Measurements from ENCODE around the gene FAM72A. TPM values are rescaled to one million over a fixed set of nuclear protein-coding genes. Genes with fewer than 3 reads are reported as not detected.
A peak's percentile ranks its signal among the peaks of the same experiment; 100 is the strongest.

Gene FAM72A
- total and polyA plus RNA-seq, 3 experiments from 2014 or later: 0.69 to 17.5 (median 14.1) TPM

GRCh38 chr1:206144605-206145004 lies 58.0 kb downstream of the FAM72A start:
- Histone ChIP-seq H3K4me3 (ENCODE audit: low read length) (no peak overlapping the region), H3K36me3 (ENCODE audit: insufficient read depth, low read length) (no peaks in the 10 kb centered on the region), H3K27me3 (ENCODE audit: insufficient read depth, low read length, poor library complexity, severe bottlenecking) (peaks cover 8% of the 10 kb centered on the region), H3K9me3 (ENCODE audit: low read length) (no peaks in the 10 kb centered on the region), H3K4me1 (ENCODE audit: insufficient read depth, low read length) (no peaks in the 10 kb centered on the region), H3K27ac (ENCODE audit: low read depth, low read length) (no peak overlapping the region)
- ChIA-PET CTCF (no interaction called here), POLR2A (no interaction called here)
- no peak overlapping the region for H3K4me3 Mint-ChIP-seq
- peaks cover 0 to 3% (median 0%) of the 10 kb centered on the region in 3 donors for H3K36me3 Mint-ChIP-seq
- H3K27ac Mint-ChIP-seq: peak overlapping the region in 1 of 8 donors; percentile 24
- H3K4me1 Mint-ChIP-seq: peaks cover 0 to 5% (median 0%) of the 10 kb centered on the region in 3 donors
- H3K27me3 Mint-ChIP-seq: peaks cover 9 to 59% of the 10 kb centered on the region in 2 donors
- DNase-seq: no peak
- no peaks in the 10 kb centered on the region for H3K9me3 Mint-ChIP-seq

DNA sequence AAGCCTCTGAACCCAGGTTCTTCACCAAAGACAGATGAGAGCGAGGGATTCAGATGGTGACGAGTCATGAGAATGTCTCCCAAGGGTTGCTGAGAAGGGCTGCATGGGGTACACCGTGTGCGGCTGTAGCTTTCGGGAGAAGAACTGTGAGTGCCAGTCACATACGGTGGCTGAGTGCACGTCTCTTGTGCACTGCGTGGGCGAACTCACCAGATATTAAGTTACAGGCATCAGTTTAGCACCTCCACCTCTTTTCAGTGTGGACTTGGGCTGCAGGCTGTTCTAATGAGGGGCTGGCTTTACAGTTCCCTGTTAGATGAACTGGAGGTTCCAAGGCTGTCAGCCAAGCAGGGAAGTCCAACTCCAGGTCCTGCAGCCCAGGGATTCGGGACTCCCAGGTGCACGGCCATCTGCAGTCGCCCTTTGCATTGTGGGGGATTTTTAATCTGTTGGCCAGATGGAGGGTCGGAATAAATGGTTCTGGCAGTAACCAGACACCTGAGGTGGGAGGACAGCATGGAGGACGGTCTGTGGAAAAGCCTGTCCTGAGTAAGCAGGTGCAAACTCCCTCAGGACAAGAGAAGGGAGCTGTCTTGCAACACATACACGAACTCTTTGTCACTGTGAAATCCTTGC lies 59.0 kb downstream of the FAM72A start:
- H3K36me3 Mint-ChIP-seq: peaks cover 0 to 3% (median 0%) of the 10 kb centered on the region in 3 donors
- H3K9me3 ChIP-seq (ENCODE audit: low read length): no peaks in the 10 kb centered on the region
- no peak overlapping the region for H3K4me3 Mint-ChIP-seq
- no peak overlapping the region for H3K4me3 ChIP-seq (ENCODE audit: low read length)
- no peaks in the 10 kb centered on the region for H3K36me3 ChIP-seq (ENCODE audit: insufficient read depth, low read length)
- no peak overlapping the region for H3K27ac Mint-ChIP-seq
- ChIA-PET POLR2A (no interaction called here), CTCF (no interaction called here)
- H3K27ac ChIP-seq (ENCODE audit: low read depth, low read length): no peak overlapping the region
- peaks cover 0 to 5% (median 0%) of the 10 kb centered on the region in 3 donors for H3K4me1 Mint-ChIP-seq
- peaks cover 9 to 67% of the 10 kb centered on the region in 2 donors for H3K27me3 Mint-ChIP-seq
- H3K27me3 ChIP-seq (ENCODE audit: insufficient read depth, low read length, poor library complexity, severe bottlenecking): peaks cover 8% of the 10 kb centered on the region
- peaks cover 0 to 2% (median 0%) of the 10 kb centered on the region in 5 donors for H3K9me3 Mint-ChIP-seq
- DNase-seq: no peak
- H3K4me1 ChIP-seq (ENCODE audit: insufficient read depth, low read length): no peaks in the 10 kb centered on the region

GRCh38 chr1:206142770-206143169 lies 59.9 kb downstream of the FAM72A start:
- Histone ChIP-seq H3K4me3 (ENCODE audit: low read length) (no peak overlapping the region), H3K9me3 (ENCODE audit: low read length) (no peaks in the 10 kb centered on the region), H3K36me3 (ENCODE audit: insufficient read depth, low read length) (no peaks in the 10 kb centered on the region), H3K27me3 (ENCODE audit: insufficient read depth, low read length, poor library complexity, severe bottlenecking) (peaks cover 8% of the 10 kb centered on the region), H3K4me1 (ENCODE audit: insufficient read depth, low read length) (no peaks in the 10 kb centered on the region), H3K27ac (ENCODE audit: low read depth, low read length) (no peak overlapping the region)
- Mint-ChIP-seq H3K9me3 (peaks cover 0 to 2% (median 0%) of the 10 kb centered on the region in 5 donors), H3K27ac (no peak overlapping the region), H3K4me1 (peaks cover 0 to 5% (median 0%) of the 10 kb centered on the region in 3 donors), H3K4me3 (no peak overlapping the region), H3K27me3 (peaks cover 13 to 76% of the 10 kb centered on the region in 2 donors), H3K36me3 (peaks cover 0 to 3% (median 0%) of the 10 kb centered on the region in 3 donors)
- no peak for DNase-seq
- ChIA-PET CTCF (no interaction called here), POLR2A (no interaction called here)

GRCh38 chr1:206142011-206142410 lies 60.6 kb downstream of the FAM72A start:
- CTCF ChIA-PET: no interaction called here
- peaks cover 0 to 2% (median 0%) of the 10 kb centered on the region in 5 donors for H3K9me3 Mint-ChIP-seq
- H3K4me1 Mint-ChIP-seq: peaks cover 0 to 5% (median 0%) of the 10 kb centered on the region in 3 donors
- Histone ChIP-seq H3K27me3 (ENCODE audit: insufficient read depth, low read length, poor library complexity, severe bottlenecking) (peaks cover 8% of the 10 kb centered on the region), H3K27ac (ENCODE audit: low read depth, low read length) (no peak overlapping the region), H3K4me3 (ENCODE audit: low read length) (no peak overlapping the region), H3K36me3 (ENCODE audit: insufficient read depth, low read length) (no peaks in the 10 kb centered on the region), H3K9me3 (ENCODE audit: low read length) (no peaks in the 10 kb centered on the region), H3K4me1 (ENCODE audit: insufficient read depth, low read length) (no peaks in the 10 kb centered on the region)
- POLR2A ChIA-PET: no interaction called here
- peaks cover 13 to 76% of the 10 kb centered on the region in 2 donors for H3K27me3 Mint-ChIP-seq
- no peak overlapping the region for H3K4me3 Mint-ChIP-seq
- H3K27ac Mint-ChIP-seq: no peak overlapping the region
- peaks cover 0 to 3% (median 0%) of the 10 kb centered on the region in 3 donors for H3K36me3 Mint-ChIP-seq
- DNase-seq: no peak

DNA sequence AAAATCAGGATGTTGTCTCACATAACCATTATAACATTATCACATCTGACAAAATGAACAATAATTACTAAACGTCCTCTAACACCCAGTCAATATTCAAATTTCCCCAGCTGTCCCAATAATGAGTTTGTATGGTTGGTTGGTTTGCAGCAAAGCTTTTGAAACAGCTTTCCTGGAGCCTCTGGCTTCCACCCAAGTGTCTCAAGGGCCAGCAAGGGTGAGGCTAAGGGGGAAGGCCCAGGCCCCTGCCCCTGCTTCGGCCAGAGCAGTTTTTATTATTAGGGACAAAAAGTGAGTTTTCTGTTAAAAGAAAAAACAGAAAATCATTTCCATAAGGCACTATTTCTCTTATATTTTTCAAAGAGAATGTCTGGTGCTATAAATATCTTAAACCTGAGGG lies 66.4 kb downstream of the FAM72A start:
- no peaks in the 10 kb centered on the region for H3K36me3 ChIP-seq (ENCODE audit: insufficient read depth, low read length)
- H3K4me3 ChIP-seq (ENCODE audit: low read length): no peak overlapping the region
- H3K36me3 Mint-ChIP-seq: no peaks in the 10 kb centered on the region
- H3K4me1 ChIP-seq (ENCODE audit: insufficient read depth, low read length): no peaks in the 10 kb centered on the region
- peaks cover 0 to 2% (median 0%) of the 10 kb centered on the region in 5 donors for H3K9me3 Mint-ChIP-seq
- no peak overlapping the region for H3K27ac Mint-ChIP-seq
- H3K4me3 Mint-ChIP-seq: no peak overlapping the region
- H3K27ac ChIP-seq (ENCODE audit: low read depth, low read length): no peak overlapping the region
- H3K27me3 ChIP-seq (ENCODE audit: insufficient read depth, low read length, poor library complexity, severe bottlenecking): peaks cover 5% of the 10 kb centered on the region
- H3K27me3 Mint-ChIP-seq: peaks cover 26 to 62% of the 10 kb centered on the region in 2 donors
- no peaks in the 10 kb centered on the region for H3K9me3 ChIP-seq (ENCODE audit: low read length)
- POLR2A ChIA-PET: no interaction called here
- no peak for DNase-seq
- H3K4me1 Mint-ChIP-seq: peaks cover 0 to under 1% (median 0%) of the 10 kb centered on the region in 3 donors
- CTCF ChIA-PET: no interaction called here

Other genes with a start within 250 kb of the FAM72A start
- gene RAB7B, start 199.4 kb downstream of the FAM72A start, total RNA-seq: under 1 TPM; 0.29 to 0.48 TPM
- not detected for gene RAB7B, start 199.4 kb downstream of the FAM72A start, polyA plus RNA-seq
- not detected for gene CTSE, start 178.9 kb downstream of the FAM72A start, total RNA-seq
- not detected for gene CTSE, start 178.9 kb downstream of the FAM72A start, polyA plus RNA-seq
- not detected for gene RHEX, start 149.7 kb downstream of the FAM72A start, total RNA-seq
- gene RHEX, start 149.7 kb downstream of the FAM72A start, polyA plus RNA-seq: not detected
- not detected for gene AVPR1B, start 85.5 kb downstream of the FAM72A start, total RNA-seq
- gene AVPR1B, start 85.5 kb downstream of the FAM72A start, polyA plus RNA-seq: not detected
- gene SRGAP2, start 702 bp upstream of the FAM72A start, total RNA-seq: 10 to 100 TPM; 39.9 to 45.1 TPM
- 14.0 TPM for gene SRGAP2, start 702 bp upstream of the FAM72A start, polyA plus RNA-seq

All from CD8-positive, alpha-beta memory T cell (primary cell).